GM12864 (cell line): ENCODE measurements around the gene WDR93.

Experiments used
- DNase-seq: peaks from one replicate; pipeline ENCODE4 v3.0.0-alpha.2; 2011; ENCODE audit warnings: low read depth
- H3K4me3 ChIP-seq: 2 replicates; pipeline ENCODE4 v1.5.1; 2011; ENCODE audit warnings: mild to moderate bottlenecking, low read depth, low read length, control low read depth
- CTCF ChIP-seq: IDR thresholded peaks from 2 replicates; pipeline ENCODE4 v1.5.1; 2011; ENCODE audit warnings: low read depth, mild to moderate bottlenecking, moderate library complexity, low read length, control low read depth, inconsistent platforms; ENCODE audit errors: missing control alignments

Gene WDR93

GRCh38 chr15:89673165-89673512, 17.5 kb upstream of the WDR93 start:
- peak; percentile 75 for TF ChIP-seq CTCF
- no peak overlapping the region for H3K4me3 ChIP-seq
- no peak for DNase-seq

- no peak for DNase-seq
- no peak for TF ChIP-seq CTCF
- no peak overlapping the region for H3K4me3 ChIP-seq
Measured at GRCh38 chr15:89674526-89674925, 16.1 kb upstream of the WDR93 start.

GRCh38 chr15:89675606-89676005, 15.0 kb upstream of the WDR93 start:
- no peak for TF ChIP-seq CTCF
- no peak overlapping the region for H3K4me3 ChIP-seq
- no peak for DNase-seq

- H3K4me3 ChIP-seq: no peak overlapping the region
- no peak for TF ChIP-seq CTCF
- no peak for DNase-seq
Measured at GRCh38 chr15:89677381-89677780, 13.2 kb upstream of the WDR93 start.

- TF ChIP-seq CTCF: no peak
- no peak within 1 kb of the TSS for H3K4me3 ChIP-seq
- no peak for DNase-seq
Measured at GRCh38 chr15:89679212-89679611, 11.4 kb upstream of the WDR93 start, which contains the start of gene PLIN1. Gene PLIN1, minus strand, starts transcription at chr15:89679367. Its CDS starts 1,878 bp downstream, at chr15:89677489.

GRCh38 chr15:89680282-89680873, 10.2 kb upstream of the WDR93 start:
- DNase-seq: no peak
- no peak for TF ChIP-seq CTCF
- H3K4me3 ChIP-seq: no peak overlapping the region

- no peak overlapping the region for H3K4me3 ChIP-seq
- no peak for TF ChIP-seq CTCF
- DNase-seq: no peak
Measured at GRCh38 chr15:89681146-89681545, 9.5 kb upstream of the WDR93 start.
